NOMO-1 treated with DMSO at 0.1 percent for 48 hours (cell line): ENCODE results near the gene IL22RA1.

Source experiments
- DNase-seq: peaks from one replicate; lab custom pipeline; 2025; ENCODE audit not compliant: unreplicated experiment; lab: John Stamatoyannopoulos, UW

The IL22RA1 gene

GRCh38 chr1:24098943-24099638, 43.8 kb downstream of the IL22RA1 start:
- DNase-seq: no peak

DNA sequence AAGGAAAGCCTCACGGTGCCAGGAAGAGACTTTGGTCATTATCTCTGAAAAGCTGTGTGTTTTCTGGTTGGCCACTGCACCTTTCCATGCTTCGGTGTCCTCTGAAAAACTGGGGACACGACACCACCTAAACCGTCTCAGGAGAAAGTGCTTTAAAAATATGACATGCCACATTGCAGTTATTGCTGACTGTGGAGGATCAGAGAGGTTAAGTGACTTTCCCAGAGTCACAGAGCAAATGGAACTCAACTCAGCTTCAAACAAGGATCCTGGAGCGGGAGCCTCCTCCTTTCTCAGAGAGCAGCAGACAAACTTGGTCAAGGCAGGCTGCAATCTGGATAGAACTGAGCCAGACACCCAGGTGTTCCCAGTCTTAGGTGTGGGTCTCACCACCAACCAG, 44.8 kb downstream of the IL22RA1 start:
- DNase-seq: no peak

DNA sequence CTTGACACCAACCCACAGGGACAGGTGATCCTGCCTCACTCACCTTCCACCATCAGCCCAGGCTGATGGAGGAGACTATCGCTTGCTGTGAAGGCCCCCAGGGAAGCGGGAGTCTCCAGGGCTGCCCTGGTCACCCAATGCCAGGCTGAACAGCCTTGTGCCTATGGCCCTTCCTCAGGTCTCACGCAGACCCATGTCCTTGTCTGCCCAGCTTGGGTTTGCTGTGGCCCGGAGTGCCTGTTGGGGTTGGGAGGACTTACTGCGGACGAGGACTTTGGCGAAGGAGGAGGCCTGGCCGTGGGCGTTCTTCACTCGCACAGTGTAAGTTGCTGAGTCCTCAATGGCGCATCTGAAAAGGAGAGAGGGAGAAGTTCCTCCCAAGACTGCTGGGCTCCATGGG, 45.3 kb downstream of the IL22RA1 start:
- DNase-seq: no peak

DNA sequence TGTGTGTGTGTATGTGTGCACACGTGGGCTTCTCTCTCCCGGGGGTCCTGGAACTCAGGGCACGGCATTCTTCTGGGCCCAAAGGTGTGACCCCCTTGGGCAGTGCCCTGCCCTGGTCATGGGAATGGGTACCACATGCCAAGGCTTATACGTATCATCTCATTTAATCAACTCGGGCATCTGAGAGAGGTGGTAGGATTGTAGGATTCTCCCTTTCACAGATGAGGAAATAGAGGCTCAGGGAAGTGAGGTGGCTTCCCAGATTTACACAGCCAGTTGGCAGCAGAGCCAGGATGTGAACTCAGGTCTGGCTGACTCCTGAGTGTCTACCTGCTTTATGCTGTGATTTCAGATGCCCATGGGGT, 46.2 kb downstream of the IL22RA1 start:
- DNase-seq: no peak

DNA sequence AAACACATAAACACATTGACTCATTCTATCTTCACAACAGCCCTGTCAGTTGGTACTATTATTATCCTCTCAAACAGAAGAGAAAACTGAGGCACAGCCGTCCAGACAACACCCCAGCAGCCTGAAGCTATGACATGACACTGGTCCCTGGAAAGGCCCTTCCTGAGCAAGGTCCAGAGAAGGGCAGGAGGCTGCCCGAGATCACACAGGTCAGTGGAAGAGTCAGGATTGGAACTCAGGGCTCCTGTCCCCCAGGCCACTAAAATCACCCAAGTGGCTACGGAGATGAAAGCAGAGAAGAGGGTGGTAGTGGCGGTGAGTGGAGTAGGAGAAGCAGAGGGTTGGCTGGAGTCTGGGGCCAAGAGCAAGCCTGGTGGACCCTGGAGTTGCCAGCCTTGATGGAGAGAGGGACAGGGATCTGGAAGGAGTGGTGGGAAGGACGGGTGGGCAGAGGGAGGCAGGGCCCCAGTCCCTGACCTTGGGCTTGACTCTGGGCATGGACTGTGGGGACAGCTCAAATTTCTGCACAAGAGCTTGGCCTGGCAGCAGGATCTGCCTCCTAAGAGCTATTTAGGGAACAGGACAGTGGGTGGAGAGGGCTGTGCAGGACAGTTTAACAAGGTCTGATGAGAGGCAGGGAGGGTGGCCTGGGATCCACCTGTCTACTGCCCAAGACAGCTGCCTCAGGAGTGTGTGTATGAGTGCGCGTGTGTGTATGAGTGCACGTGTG, 46.8 kb downstream of the IL22RA1 start:
- DNase-seq: no peak

DNA sequence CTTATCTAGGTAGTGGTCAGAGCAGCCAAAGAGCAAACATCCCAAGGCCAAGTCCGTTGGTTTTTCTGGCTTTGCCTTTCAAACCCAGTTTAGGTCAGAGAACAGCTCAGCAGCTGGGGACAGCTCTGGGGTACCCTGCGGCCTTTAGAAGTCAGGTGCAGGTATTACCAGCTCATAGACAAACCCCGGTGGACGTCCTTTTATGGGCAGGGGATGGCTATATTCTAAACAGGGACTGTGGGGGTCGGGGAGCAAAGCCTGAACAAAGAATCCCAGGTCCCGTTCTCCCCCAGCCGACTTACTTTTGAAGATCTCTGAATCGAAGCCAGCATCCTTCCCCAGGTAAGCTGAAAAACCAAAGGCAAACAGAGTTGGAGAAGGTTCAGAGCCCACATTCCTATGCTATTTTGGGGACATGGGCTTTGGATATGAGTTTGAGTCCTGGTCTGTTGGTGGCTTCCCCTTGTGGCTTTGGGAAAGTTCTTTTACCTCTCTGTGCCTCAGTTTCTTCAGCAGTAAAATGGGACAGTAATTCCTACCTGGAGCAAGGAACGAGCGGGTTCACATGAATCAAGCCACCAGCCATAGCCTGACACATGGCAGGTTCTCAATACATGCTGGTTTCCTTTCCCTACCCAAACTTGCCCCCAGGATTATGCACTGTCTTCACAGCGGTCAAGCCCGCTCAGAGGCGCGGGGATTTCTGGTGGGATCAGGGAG, 47.6 kb downstream of the IL22RA1 start:
- no peak for DNase-seq

DNA sequence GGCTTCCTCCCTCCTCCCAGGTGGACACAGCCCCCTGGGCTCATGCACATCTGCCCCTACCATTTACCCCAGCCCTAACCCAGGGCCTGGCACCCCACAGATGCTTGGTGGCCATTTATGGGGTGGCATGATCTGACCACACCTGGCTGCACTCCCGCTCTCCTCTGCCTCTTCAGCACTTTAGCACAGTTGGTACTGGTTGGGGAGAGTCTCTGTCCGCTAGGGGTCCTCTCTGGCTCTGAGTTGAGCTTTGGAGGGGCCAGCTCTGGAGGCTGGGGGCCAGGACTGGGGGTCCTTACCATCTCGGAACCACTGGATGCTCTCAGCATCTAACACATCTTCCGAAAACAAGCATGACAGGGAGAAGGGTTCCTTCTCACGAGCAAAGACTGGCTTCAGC, 48.4 kb downstream of the IL22RA1 start:
- no peak for DNase-seq

DNA sequence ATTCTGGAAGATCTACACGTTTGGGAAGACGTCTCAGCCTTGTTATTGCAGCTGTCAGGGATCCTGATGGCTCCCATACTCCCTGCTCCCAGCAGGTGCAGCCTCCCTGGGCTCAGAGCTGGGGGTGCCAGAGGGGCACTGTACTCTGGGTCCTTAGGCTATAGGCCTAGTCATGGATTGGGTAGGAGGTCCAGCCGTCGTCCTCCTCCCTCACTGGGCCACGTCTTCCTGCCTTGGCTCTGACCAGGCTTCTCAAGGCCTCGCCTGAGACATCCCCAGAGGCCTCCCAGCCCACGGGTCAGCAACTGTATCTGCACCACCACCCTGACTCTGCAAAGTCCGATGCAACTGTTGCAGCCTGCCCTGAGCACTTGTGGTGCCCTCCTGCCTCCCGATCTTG, 49.2 kb downstream of the IL22RA1 start:
- no peak for DNase-seq

GRCh38 chr1:24092979-24093378, 50.0 kb downstream of the IL22RA1 start:
- no peak for DNase-seq

GRCh38 chr1:24091971-24092482, 50.9 kb downstream of the IL22RA1 start:
- no peak for DNase-seq

DNA sequence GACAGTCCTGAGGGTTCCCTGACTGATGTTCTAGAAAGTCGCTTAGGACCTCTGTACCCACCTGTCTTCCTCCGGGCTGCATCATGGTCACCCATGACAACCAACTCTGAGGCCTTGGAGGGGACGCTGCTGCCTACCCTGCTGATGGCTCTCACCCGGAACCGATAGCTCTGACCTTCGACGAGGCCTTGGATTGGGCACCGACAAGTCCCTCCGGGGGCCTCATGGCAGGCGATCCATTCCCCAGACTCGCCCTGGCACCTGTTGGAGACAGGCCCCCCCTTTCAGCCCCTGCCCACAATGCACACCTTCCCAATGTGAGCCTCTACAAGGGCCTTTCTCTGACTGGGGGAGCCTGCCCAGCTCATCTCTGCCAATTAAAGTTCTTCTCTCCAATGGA, 52.2 kb downstream of the IL22RA1 start:
- DNase-seq: no peak

GRCh38 chr1:24089743-24090555, 53.0 kb downstream of the IL22RA1 start:
- DNase-seq: no peak

DNA sequence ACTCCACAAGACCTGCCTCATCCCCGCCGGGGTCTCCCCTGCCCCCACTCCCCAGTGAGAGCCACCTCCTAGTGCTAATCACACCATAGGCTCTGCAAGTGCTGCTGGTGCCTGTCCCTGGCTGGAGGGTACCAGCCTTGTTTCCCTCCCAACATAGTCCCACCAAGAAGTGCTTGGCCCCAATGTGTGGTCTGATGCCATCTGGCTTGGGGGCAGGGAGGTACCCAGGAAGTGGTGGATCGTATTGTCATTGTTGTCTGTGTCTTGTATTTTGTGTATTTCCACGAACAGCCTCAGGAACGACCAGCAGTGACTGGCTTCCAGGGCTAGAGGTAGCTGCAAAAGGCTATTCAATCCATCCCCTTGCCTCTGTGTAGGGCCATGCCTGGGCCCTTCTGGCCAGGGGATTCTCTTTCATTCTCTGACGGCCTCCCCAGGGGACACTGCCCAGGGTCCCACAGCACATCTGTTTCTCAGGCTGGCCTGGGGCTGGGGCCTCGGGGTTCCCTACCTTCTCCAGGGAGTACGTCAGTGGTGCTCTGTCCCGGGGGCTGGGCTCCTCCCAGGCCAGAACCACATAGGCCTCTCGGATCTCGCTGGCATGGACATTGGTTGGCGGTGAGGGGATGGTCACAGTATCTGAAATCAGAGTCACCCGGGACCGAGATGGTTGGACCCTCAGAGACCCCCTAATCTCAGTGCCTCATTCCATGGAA, 53.8 kb downstream of the IL22RA1 start:
- no peak for DNase-seq

DNA sequence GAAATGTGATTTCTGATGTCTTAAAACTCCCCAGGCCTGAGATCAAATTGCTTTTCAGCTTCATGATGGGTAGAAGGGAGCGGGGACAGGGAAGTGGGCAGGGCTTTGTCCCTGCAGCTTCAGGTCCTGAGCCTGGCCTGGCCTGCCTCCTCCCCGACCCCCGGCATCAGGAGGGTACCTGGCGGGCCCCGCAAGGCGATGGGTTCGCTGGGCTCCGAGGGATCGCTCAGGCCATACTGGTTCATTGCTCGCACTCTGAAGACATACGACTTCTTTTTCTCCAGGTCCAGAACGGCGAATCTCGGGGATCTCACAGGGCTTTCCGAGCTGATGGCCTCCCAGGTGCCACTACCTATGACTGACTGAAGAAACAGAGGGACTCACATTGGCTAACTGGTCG, 56.5 kb downstream of the IL22RA1 start:
- DNase-seq: no peak

DNA sequence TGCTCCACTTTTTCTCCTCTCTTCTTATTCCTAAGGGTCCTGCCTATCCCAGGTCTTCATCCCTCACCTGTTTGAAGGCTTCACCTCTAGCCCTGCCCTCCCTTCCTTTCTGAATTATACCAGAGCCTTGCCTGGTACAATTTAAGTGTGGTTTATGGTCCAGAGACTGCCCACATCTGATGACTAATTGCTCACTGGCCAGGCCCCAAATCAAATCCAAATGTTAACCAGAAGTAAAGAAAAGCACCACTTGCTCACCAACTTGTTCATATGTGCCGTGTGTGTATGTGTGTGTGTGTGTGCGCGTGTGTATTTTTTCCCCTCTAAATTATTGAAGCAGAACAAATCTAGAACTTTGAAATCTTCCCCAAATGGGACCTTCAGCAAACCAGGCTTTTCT, 57.4 kb downstream of the IL22RA1 start:
- DNase-seq: no peak

DNA sequence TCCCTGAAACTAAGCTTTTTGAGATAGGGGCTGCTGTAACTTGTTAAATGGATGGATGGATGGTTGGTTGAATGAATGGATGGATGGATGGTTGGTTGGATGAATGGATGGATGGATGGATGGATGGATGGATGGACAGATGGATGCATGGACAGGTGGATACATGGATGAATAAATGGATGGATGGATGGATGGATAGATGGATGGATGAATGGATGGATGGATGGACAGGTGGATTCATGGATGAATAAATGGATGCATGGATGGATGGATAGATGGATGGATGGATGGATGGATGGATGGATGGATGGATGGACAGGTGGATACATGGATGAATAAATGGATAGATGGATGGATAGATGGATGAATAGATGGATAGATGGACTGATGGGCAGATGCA, 57.9 kb downstream of the IL22RA1 start:
- DNase-seq: no peak

DNA sequence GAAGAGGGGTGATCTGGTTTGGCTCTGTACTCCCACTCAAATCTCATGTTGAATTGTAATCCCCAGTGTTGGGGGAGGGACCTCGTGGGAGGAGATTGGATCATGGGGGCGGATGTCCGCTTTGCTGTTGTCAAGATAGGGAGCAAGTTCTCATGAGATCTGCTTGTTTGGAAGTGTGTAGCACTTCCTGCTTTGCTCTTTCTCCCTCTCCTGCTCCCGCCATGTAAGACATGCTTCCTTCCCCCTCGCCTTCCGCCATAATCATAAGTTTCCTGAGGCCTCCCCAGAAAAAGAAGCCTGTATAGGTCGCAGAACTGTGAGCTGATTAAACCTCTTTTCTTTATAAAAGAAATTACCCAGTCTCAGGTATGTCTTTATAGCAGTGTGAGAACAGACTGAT, 58.9 kb downstream of the IL22RA1 start:
- DNase-seq: no peak

GRCh38 chr1:24082372-24082771, 60.6 kb downstream of the IL22RA1 start:
- DNase-seq: no peak

- no peak for DNase-seq
Observed at GRCh38 chr1:24081190-24081589, 61.8 kb downstream of the IL22RA1 start.

- DNase-seq: no peak
Observed at GRCh38 chr1:24080131-24080530, 62.8 kb downstream of the IL22RA1 start.
